HG02642 (cell line): Measurements from ENCODE around the gene DYNLRB1.

ENCODE experiments used
- ATAC-seq: cut with Tn5 transposase; IDR thresholded peaks from one replicate; pipeline ENCODE4 v1.9.1; 2021; ENCODE audit warnings: mild to moderate bottlenecking; ENCODE audit not compliant: unreplicated experiment, poor library complexity

DYNLRB1 gene

GRCh38 chr20:34531608-34532265, 15.5 kb downstream of the DYNLRB1 start:
- ATAC-seq: no peak

GRCh38 chr20:34532320-34532719, 16.1 kb downstream of the DYNLRB1 start:
- ATAC-seq: no peak

GRCh38 chr20:34532756-34533155, 16.5 kb downstream of the DYNLRB1 start:
- no peak for ATAC-seq

GRCh38 chr20:34534391-34535165, 18.4 kb downstream of the DYNLRB1 start:
- ATAC-seq: no peak

GRCh38 chr20:34535301-34535840, 19.1 kb downstream of the DYNLRB1 start:
- no peak for ATAC-seq

- no peak for ATAC-seq
Observed at GRCh38 chr20:34535857-34536256, 19.6 kb downstream of the DYNLRB1 start.

- no peak for ATAC-seq
Observed at GRCh38 chr20:34536798-34537394, 20.7 kb downstream of the DYNLRB1 start.

GRCh38 chr20:34537651-34538050, 21.4 kb downstream of the DYNLRB1 start:
- ATAC-seq: no peak

- no peak for ATAC-seq
Observed at GRCh38 chr20:34538671-34539123, 22.5 kb downstream of the DYNLRB1 start.

GRCh38 chr20:34539756-34540155, 23.5 kb downstream of the DYNLRB1 start:
- ATAC-seq: no peak

- ATAC-seq: no peak
Observed at GRCh38 chr20:34540596-34541263, 24.5 kb downstream of the DYNLRB1 start.

GRCh38 chr20:34541264-34541901, 25.2 kb downstream of the DYNLRB1 start:
- no peak for ATAC-seq

- ATAC-seq: no peak
Observed at GRCh38 chr20:34541917-34542316, 25.7 kb downstream of the DYNLRB1 start.

GRCh38 chr20:34542439-34542838, 26.2 kb downstream of the DYNLRB1 start:
- no peak for ATAC-seq

GRCh38 chr20:34543463-34544056, 27.3 kb downstream of the DYNLRB1 start:
- ATAC-seq: no peak

- no peak for ATAC-seq
Observed at GRCh38 chr20:34544109-34544796, 28.0 kb downstream of the DYNLRB1 start.

- no peak for ATAC-seq
Observed at GRCh38 chr20:34546751-34547181, 30.5 kb downstream of the DYNLRB1 start.

GRCh38 chr20:34547844-34548613, 31.8 kb downstream of the DYNLRB1 start:
- no peak for ATAC-seq
